GM18520 (cell line): ENCODE measurements around the gene SRRT.

Source experiments
- ATAC-seq: cut with Tn5 transposase; IDR thresholded peaks from one replicate; pipeline ENCODE4 v1.9.1; 2021; ENCODE audit not compliant: unreplicated experiment

SRRT gene

GRCh38 chr7:100874577-100875355, at the start of gene SRRT:
SRRT (plus strand) TSS chr7:100875103; CDS start chr7:100875591, 488 bp downstream.
- peak; percentile 83 for ATAC-seq

GRCh38 chr7:100825215-100825671, 49.7 kb upstream of the SRRT start:
- no peak for ATAC-seq

GRCh38 chr7:100825751-100826513, 49.0 kb upstream of the SRRT start:
- no peak for ATAC-seq

- ATAC-seq: no peak
Measured at GRCh38 chr7:100826514-100827329, 48.2 kb upstream of the SRRT start.

GRCh38 chr7:100827330-100828226, 47.3 kb upstream of the SRRT start, which contains the start of gene EPHB4:
EPHB4 (minus strand) TSS chr7:100827523; CDS start chr7:100827030, 493 bp downstream.
- no peak for ATAC-seq

GRCh38 chr7:100829150-100829716, 45.7 kb upstream of the SRRT start:
- ATAC-seq: no peak

- ATAC-seq: no peak
Measured at GRCh38 chr7:100830396-100830795, 44.5 kb upstream of the SRRT start.

- ATAC-seq: no peak
Measured at GRCh38 chr7:100832281-100832633, 42.6 kb upstream of the SRRT start.

GRCh38 chr7:100835903-100836811, 38.7 kb upstream of the SRRT start:
- ATAC-seq: no peak

- ATAC-seq: no peak
Measured at GRCh38 chr7:100836812-100837098, 38.1 kb upstream of the SRRT start.

GRCh38 chr7:100837099-100837836, 37.6 kb upstream of the SRRT start:
- ATAC-seq: no peak

GRCh38 chr7:100839361-100839760, 35.5 kb upstream of the SRRT start:
- ATAC-seq: no peak

GRCh38 chr7:100840470-100841100, 34.3 kb upstream of the SRRT start:
- ATAC-seq: no peak

GRCh38 chr7:100847360-100847759, 27.5 kb upstream of the SRRT start:
- no peak for ATAC-seq

- peak; percentile 62 for ATAC-seq
Measured at GRCh38 chr7:100852048-100852872, 22.6 kb upstream of the SRRT start, which contains the start of gene SLC12A9. SLC12A9 (plus strand) TSS chr7:100852713; CDS start chr7:100854198, 1,485 bp downstream.

- ATAC-seq: no peak
Measured at GRCh38 chr7:100854146-100854895, 20.6 kb upstream of the SRRT start.
